Measurements from ENCODE around the gene CCDC187. TPM values are rescaled to one million over a fixed set of nuclear protein-coding genes. Genes with fewer than 3 reads are reported as not detected.

The CCDC187 gene
- total RNA-seq, 4 donors from 2014 or later, result 0.40 to 1.1 (median 0.41) TPM; not detected in 1

- in situ Hi-C loops (cut with MboI; ENCODE audit: low pct_ligation_motif_present in 1 of 4, low pct_unique_long_range_greater_than_20kb in 1 of 4, low sequenced_read_pairs in 3 of 4) (no loop called here), intact Hi-C loops (cut with DNase I; ENCODE audit: low total_unique reads) (no loop called here)
- peaks cover 24% of the 10 kb centered on the region for H3K27me3 ChIP-seq
- H3K27ac ChIP-seq, result no peak overlapping the region
- DNase-seq, result no peak
- 78 to 100% methylated on average over 1 to 22 of the region's 22 CpGs for WGBS, 2 donors (ENCODE audit: low coverage in 1 of 2)
- H3K4me1 ChIP-seq, result no peaks in the 10 kb centered on the region
- no peaks in the 10 kb centered on the region for H3K36me3 ChIP-seq
- H3K4me3 ChIP-seq, result no peak overlapping the region
- no peaks in the 10 kb centered on the region for H3K9me3 ChIP-seq
- TF ChIP-seq CTCF (IDR thresholded peaks at IDR 0.05), result no peak
- TF ChIP-seq EP300 (IDR thresholded peaks at IDR 0.05; ENCODE audit: low read depth), result no peak
- no peak for TF ChIP-seq POLR2A (IDR thresholded peaks at IDR 0.05)
- no peak for TF ChIP-seq POLR2AphosphoS5 (IDR thresholded peaks at IDR 0.05)
Observed at GRCh38 chr9:136258786-136259516, 44.9 kb downstream of the CCDC187 start.

- WGBS, 2 donors (ENCODE audit: low coverage in 1 of 2), result 77% methylated on average over 13 of the region's 13 CpGs; no CpG with 5 or more reads in 1 of the 2 donors
- Histone ChIP-seq H3K36me3 (no peaks in the 10 kb centered on the region), H3K27me3 (peaks cover 25% of the 10 kb centered on the region), H3K27ac (no peak overlapping the region), H3K4me3 (no peak overlapping the region), H3K9me3 (no peaks in the 10 kb centered on the region), H3K4me1 (no peaks in the 10 kb centered on the region)
- TF ChIP-seq POLR2A (IDR thresholded peaks at IDR 0.05), result no peak
- TF ChIP-seq POLR2AphosphoS5 (IDR thresholded peaks at IDR 0.05), result no peak
- TF ChIP-seq EP300 (IDR thresholded peaks at IDR 0.05; ENCODE audit: low read depth), result no peak
- no peak for TF ChIP-seq CTCF (IDR thresholded peaks at IDR 0.05)
- DNase-seq, result no peak
- in situ Hi-C loops (cut with MboI; ENCODE audit: low pct_ligation_motif_present in 1 of 4, low pct_unique_long_range_greater_than_20kb in 1 of 4, low sequenced_read_pairs in 3 of 4), result no loop called here
- intact Hi-C loops (cut with DNase I; ENCODE audit: low total_unique reads), result no loop called here
Observed at GRCh38 chr9:136258299-136258625, 45.6 kb downstream of the CCDC187 start.

GRCh38 chr9:136257381-136258298 lies 46.3 kb downstream of the CCDC187 start:
- peaks cover 25% of the 10 kb centered on the region for H3K27me3 ChIP-seq
- in situ Hi-C loops (cut with MboI; ENCODE audit: low pct_ligation_motif_present in 1 of 4, low pct_unique_long_range_greater_than_20kb in 1 of 4, low sequenced_read_pairs in 3 of 4), result no loop called here
- 74 to 88% methylated on average over 4 to 36 of the region's 39 CpGs for WGBS, 2 donors (ENCODE audit: low coverage in 1 of 2)
- no peaks in the 10 kb centered on the region for H3K4me1 ChIP-seq
- H3K27ac ChIP-seq, result no peak overlapping the region
- no peak overlapping the region for H3K4me3 ChIP-seq
- H3K36me3 ChIP-seq, result no peaks in the 10 kb centered on the region
- TF ChIP-seq EP300 (IDR thresholded peaks at IDR 0.05; ENCODE audit: low read depth) (no peak), POLR2AphosphoS5 (IDR thresholded peaks at IDR 0.05) (no peak), CTCF (IDR thresholded peaks at IDR 0.05) (no peak), POLR2A (IDR thresholded peaks at IDR 0.05) (no peak)
- no peak for DNase-seq
- no peaks in the 10 kb centered on the region for H3K9me3 ChIP-seq
- intact Hi-C loops (cut with DNase I; ENCODE audit: low total_unique reads), result no loop called here

Data from transverse colon (tissue), 4 donors.